ENCODE results near the gene OVOL3.

The OVOL3 gene

DNA sequence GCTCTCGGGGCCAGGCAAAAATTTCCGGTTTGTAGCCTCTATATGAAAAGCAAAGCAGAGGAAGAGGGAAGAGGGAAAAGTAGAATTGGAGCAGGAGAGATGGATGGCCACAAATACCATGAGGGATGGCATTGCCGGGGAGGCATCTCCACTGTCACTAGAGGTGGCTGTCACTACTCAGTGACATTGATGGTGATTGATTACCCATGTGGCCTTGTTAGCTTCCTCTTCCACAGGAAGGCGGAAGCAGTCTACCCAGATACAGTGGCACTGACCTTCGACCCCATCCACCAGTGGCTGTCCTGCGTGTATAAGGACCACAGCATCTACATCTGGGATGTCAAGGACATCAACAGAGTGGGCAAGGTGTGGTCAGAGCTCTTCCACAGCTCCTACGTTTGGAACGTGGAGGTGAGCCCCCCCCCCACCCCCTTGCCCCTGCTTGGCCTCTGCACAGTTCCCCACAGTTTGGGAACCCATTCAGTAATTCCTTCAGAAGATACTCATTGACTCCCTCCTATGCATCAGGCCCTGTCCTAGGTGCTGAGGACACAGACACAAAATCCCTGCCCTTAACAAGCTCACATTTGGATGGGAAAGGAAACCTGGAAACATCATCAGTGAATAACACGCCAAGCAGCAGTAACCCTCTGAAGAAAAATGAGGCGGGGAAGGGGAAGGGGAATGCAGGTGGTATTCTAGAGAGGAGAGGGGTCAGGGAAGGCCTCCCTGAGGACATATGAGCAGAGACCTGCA, 37.6 kb upstream of the OVOL3 start:
- Histone ChIP-seq H3K36me3 (peaks cover 58% of the 10 kb centered on the region), H3K9me3 (ENCODE audit: severe bottlenecking) (no peaks in the 10 kb centered on the region), H3K27me3 (ENCODE audit: insufficient read depth, low read depth, severe bottlenecking) (no peaks in the 10 kb centered on the region), H3K27ac (no peak overlapping the region), H3K4me3 (ENCODE audit: low read depth, low read length) (no peak overlapping the region)
- TF ChIP-seq CTCF (IDR thresholded peaks at IDR 0.05; ENCODE audit: low read depth, low read length): no peak
- no peak for DNase-seq

- Histone ChIP-seq H3K27ac (no peak overlapping the region), H3K4me3 (ENCODE audit: low read depth, low read length) (no peak overlapping the region), H3K27me3 (ENCODE audit: insufficient read depth, low read depth, severe bottlenecking) (no peaks in the 10 kb centered on the region), H3K36me3 (peaks cover 62% of the 10 kb centered on the region), H3K9me3 (ENCODE audit: severe bottlenecking) (no peaks in the 10 kb centered on the region)
- no peak for TF ChIP-seq CTCF (IDR thresholded peaks at IDR 0.05; ENCODE audit: low read depth, low read length)
- no peak for DNase-seq
Observed at GRCh38 chr19:36079389-36079945, 31.5 kb upstream of the OVOL3 start.

DNA sequence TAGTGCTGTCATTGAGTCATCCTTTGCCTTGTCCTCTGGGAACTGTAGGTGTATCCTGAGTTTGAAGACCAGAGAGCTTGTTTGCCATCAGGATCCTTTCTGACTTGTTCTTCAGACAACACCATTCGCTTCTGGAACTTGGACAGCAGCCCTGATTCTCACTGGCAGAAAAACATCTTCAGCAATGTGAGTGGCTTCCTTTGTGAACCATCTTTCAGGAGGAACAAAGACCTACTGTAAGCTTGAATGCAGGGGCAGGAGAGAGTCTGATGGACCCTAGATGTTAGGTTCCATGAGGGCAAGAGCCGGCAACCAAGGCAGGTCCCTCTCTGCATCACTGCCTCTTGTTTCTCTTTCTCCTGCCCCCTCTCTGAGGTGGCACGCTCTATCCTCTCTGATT, 29.6 kb upstream of the OVOL3 start:
- Histone ChIP-seq H3K36me3 (peaks cover 61% of the 10 kb centered on the region), H3K27ac (no peak overlapping the region), H3K9me3 (ENCODE audit: severe bottlenecking) (no peaks in the 10 kb centered on the region), H3K4me3 (ENCODE audit: low read depth, low read length) (no peak overlapping the region), H3K27me3 (ENCODE audit: insufficient read depth, low read depth, severe bottlenecking) (no peaks in the 10 kb centered on the region)
- DNase-seq: no peak
- TF ChIP-seq CTCF (IDR thresholded peaks at IDR 0.05; ENCODE audit: low read depth, low read length): no peak

DNA sequence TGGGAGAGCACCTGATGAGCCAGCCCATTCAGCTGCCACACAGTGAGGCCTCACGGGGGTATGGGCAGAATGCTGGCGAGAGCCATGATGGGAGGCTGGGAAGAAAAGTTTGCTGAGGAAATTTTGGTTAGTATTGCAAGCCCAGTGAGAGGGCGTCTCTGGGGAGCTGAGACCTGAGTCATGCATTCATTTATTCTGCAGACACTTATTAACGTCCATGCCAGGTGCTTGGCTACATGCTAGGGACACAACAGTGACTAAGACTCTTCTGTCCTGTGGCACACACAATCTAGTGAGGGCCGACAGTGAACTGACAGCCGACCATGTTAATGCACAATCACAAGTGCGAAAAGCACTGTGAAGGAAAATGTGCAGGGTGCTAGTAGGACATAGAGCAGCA, 29.0 kb upstream of the OVOL3 start:
- Histone ChIP-seq H3K36me3 (peaks cover 64% of the 10 kb centered on the region), H3K4me3 (ENCODE audit: low read depth, low read length) (no peak overlapping the region)

DNA sequence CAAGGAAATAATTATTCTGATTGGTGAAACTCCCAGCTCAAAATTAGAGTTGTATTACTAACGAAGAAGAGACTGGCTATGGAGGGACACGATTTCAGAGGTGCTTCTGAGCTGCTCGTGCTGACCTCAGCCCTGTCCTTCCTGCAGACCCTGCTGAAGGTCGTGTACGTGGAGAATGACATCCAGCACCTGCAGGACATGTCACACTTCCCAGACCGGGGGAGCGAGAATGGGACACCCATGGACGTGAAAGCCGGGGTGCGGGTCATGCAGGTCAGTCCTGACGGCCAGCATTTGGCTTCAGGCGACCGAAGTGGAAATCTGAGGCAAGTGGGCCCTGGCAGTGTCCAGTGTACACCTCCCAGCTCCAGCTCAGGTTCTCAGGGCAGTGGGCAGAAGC, 28.0 kb upstream of the OVOL3 start:
- Histone ChIP-seq H3K9me3 (ENCODE audit: severe bottlenecking) (no peaks in the 10 kb centered on the region), H3K27ac (no peak overlapping the region), H3K36me3 (peaks cover 67% of the 10 kb centered on the region), H3K4me3 (ENCODE audit: low read depth, low read length) (no peak overlapping the region), H3K27me3 (ENCODE audit: insufficient read depth, low read depth, severe bottlenecking) (no peaks in the 10 kb centered on the region)
- no peak for TF ChIP-seq CTCF (IDR thresholded peaks at IDR 0.05; ENCODE audit: low read depth, low read length)
- DNase-seq: no peak

More for the DNA sequence above, 29.0 kb upstream of the OVOL3 start:
- H3K9me3 ChIP-seq (ENCODE audit: severe bottlenecking): no peaks in the 10 kb centered on the region
- no peak for DNase-seq
- H3K27ac ChIP-seq: no peak overlapping the region
- no peaks in the 10 kb centered on the region for H3K27me3 ChIP-seq (ENCODE audit: insufficient read depth, low read depth, severe bottlenecking)
- no peak for TF ChIP-seq CTCF (IDR thresholded peaks at IDR 0.05; ENCODE audit: low read depth, low read length)
